ENCODE measurements around the gene IGFBP5. TPM values are rescaled to one million over a fixed set of nuclear protein-coding genes. Genes with fewer than 3 reads are reported as not detected.

The IGFBP5 gene
- total RNA-seq, 2 donors from 2014 or later = 162 to 319 TPM

GRCh38 chr2:216698895-216699294 lies 3.5 kb upstream of the IGFBP5 start:
- TF ChIP-seq POLR2A (IDR thresholded peaks at IDR 0.05) (no peak), POLR2AphosphoS5 (IDR thresholded peaks at IDR 0.05) (peak; percentile 38), CTCF (IDR thresholded peaks at IDR 0.05) (peak; percentile 33 to 72 (median 58))
- WGBS = 17% methylated on average over 5 of the region's 5 CpGs
- H3K4me3 ChIP-seq = no peak overlapping the region
- no peaks in the 10 kb centered on the region for H3K27me3 ChIP-seq (replicated peaks; ENCODE audit: insufficient read depth)
- peaks cover 6% of the 10 kb centered on the region for H3K4me1 ChIP-seq (replicated peaks)
- no peaks in the 10 kb centered on the region for H3K9me3 ChIP-seq
- peak; percentile 36 for DNase-seq (ENCODE audit: low spot score)
- H3K27ac ChIP-seq = peak overlapping the region in 1 of 2 donors; percentile 12
- H3K36me3 ChIP-seq = no peaks in the 10 kb centered on the region
- intact Hi-C loops (cut with DNase I) = loop anchor here (2.0 to 5.0 kb wide), 5 partner anchors 468 to 1058 kb away; no protein-coding TSS in a partner anchor

- peaks cover 6% of the 10 kb centered on the region for H3K4me1 ChIP-seq (replicated peaks)
- DNase-seq (ENCODE audit: low spot score) = no peak
- no peaks in the 10 kb centered on the region for H3K36me3 ChIP-seq
- 60% methylated on average over 6 of the region's 6 CpGs for WGBS
- H3K9me3 ChIP-seq = no peaks in the 10 kb centered on the region
- H3K4me3 ChIP-seq = no peak overlapping the region
- intact Hi-C loops (cut with DNase I) = loop anchor here (2.0 to 5.0 kb wide), 5 partner anchors 469 to 1059 kb away; no protein-coding TSS in a partner anchor
- no peaks in the 10 kb centered on the region for H3K27me3 ChIP-seq (replicated peaks; ENCODE audit: insufficient read depth)
- peak overlapping the region in 1 of 2 donors; percentile 12 for H3K27ac ChIP-seq
- TF ChIP-seq POLR2AphosphoS5 (IDR thresholded peaks at IDR 0.05) (no peak), CTCF (IDR thresholded peaks at IDR 0.05) (no peak), POLR2A (IDR thresholded peaks at IDR 0.05) (no peak)
Measured at GRCh38 chr2:216698293-216698692, 2.9 kb upstream of the IGFBP5 start.

DNA sequence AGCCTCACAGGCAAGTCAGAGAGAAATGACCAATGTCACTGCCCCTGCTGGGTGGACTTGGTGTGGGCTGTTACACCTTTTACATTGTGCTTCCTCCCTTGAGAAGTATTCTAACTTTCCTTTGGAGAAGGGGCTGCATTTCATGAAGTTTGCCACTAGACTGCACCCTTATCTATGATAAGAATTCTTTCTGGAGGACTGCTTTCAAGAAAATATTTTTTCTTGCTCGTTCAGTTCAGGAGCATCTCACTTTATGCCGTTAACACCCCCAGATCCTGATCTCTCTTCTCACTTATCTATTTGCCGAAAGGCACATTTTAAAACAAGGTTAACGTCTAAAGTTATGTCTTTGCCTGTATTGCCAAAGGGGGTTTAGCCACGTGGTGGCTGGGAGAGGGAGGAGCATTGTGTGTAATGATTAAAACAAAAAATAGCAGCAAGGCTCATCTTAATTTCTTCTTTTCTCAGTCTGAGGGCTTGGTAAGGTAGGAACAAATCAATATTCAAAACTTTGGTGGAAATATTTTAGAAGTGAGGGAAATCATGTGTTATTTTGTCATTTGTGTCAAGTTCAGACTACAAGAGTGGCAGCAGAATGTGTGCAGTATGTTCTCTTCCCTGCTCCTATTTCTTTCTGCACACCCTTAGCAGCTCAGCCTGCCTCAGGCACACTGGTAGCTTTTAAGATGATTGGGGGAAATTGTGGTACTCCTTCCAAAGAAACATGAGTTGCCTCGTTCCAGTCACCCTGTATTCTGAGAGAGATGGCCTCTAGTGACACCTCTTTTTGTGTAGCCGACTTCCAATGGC lies 1.6 kb upstream of the IGFBP5 start:
- Histone ChIP-seq H3K27ac (no peak overlapping the region), H3K9me3 (no peaks in the 10 kb centered on the region), H3K36me3 (no peaks in the 10 kb centered on the region), H3K4me1 (replicated peaks) (peaks cover 6% of the 10 kb centered on the region), H3K4me3 (no peak overlapping the region), H3K27me3 (replicated peaks; ENCODE audit: insufficient read depth) (no peaks in the 10 kb centered on the region)
- TF ChIP-seq CTCF (IDR thresholded peaks at IDR 0.05) = peak in 3 of 4 experiments; percentile 38 to 61 (median 56)
- TF ChIP-seq POLR2AphosphoS5 (IDR thresholded peaks at IDR 0.05) = no peak
- intact Hi-C loops (cut with DNase I) = loop anchor here (2.0 to 5.0 kb wide), 4 partner anchors 715 to 1060 kb away; no protein-coding TSS in a partner anchor
- WGBS = 29% methylated on average over 7 of the region's 7 CpGs
- DNase-seq (ENCODE audit: low spot score) = no peak

GRCh38 chr2:216696321-216696720 lies 972 bp upstream of the IGFBP5 start:
- TF ChIP-seq CTCF (IDR thresholded peaks at IDR 0.05) (no peak), POLR2A (IDR thresholded peaks at IDR 0.05) (no peak), POLR2AphosphoS5 (IDR thresholded peaks at IDR 0.05) (no peak)
- intact Hi-C loops (cut with DNase I) = loop anchor here (2.0 to 5.0 kb wide), 4 partner anchors 716 to 1061 kb away; no protein-coding TSS in a partner anchor

More at GRCh38 chr2:216696321-216696720, 972 bp upstream of the IGFBP5 start:
- 94% methylated on average over 1 of the region's 1 CpG for WGBS
- peaks cover 6% of the 10 kb centered on the region for H3K4me1 ChIP-seq (replicated peaks)
- H3K27me3 ChIP-seq (replicated peaks; ENCODE audit: insufficient read depth) = no peaks in the 10 kb centered on the region
- no peak overlapping the region for H3K27ac ChIP-seq
- H3K9me3 ChIP-seq = no peaks in the 10 kb centered on the region
- no peak for DNase-seq (ENCODE audit: low spot score)
- H3K36me3 ChIP-seq = no peaks in the 10 kb centered on the region
- H3K4me3 ChIP-seq = no peak overlapping the region
